Measurements from ENCODE around the gene TRA2B.

GRCh38 chr3:185867650-185868049, 70.2 kb downstream of the TRA2B start:
- no peak for TF ChIP-seq CTCF (IDR thresholded peaks at IDR 0.05; ENCODE audit: low read length)
- no peak for TF ChIP-seq EZH2phosphoT487 (IDR thresholded peaks at IDR 0.05; ENCODE audit: low read length)

Data from MM.1S (cell line).